PC-3 (cell line): ENCODE measurements around the gene SPATA32. TPM values are rescaled to one million over a fixed set of nuclear protein-coding genes. Genes with fewer than 3 reads are reported as not detected.
"Not testable (repeated sequence)": the region's sequence is repeated elsewhere in the genome, so short reads cannot be mapped to it uniquely, and the experiment has no call there.

ENCODE experiments used
- ATAC-seq: fragments of 200-7000 bp; cut with Tn5 transposase; 2 replicates; pipeline ENCODE4 v1.9.1; 2020; ENCODE audit warnings: mild to moderate bottlenecking, moderate library complexity
- BruUV-seq: library from RNA; stranded (reverse); fragments of 400-500 nt; replicated peaks from 2 replicates; lab custom pipeline; 2021; lab: Mats Ljungman, UMichigan
- CTCF ChIA-PET: fragments of 300-600 bp; sonication (Branson Sonifier 250); formaldehyde crosslinking; loops from one replicate; lab custom pipeline; 2022; ENCODE audit warnings: antibody characterized with exemption; lab: Charles Lee
- POLR2A ChIA-PET: fragments of 300-600 bp; sonication (Branson Sonifier 250); formaldehyde crosslinking; loops from one replicate; lab custom pipeline; 2022; ENCODE audit warnings: antibody characterized with exemption; ENCODE audit not compliant: unreplicated experiment; lab: Charles Lee
- DNase-seq: peaks from one replicate; pipeline ENCODE4 v3.0.0-alpha.2; 2015
- H2AFZ ChIP-seq: fragments of 300-600 bp; sonication (generic); 2 replicates; pipeline ENCODE4 v1.6.0; 2016; ENCODE audit warnings: antibody characterized with exemption, low read length
- H3F3A ChIP-seq: fragments of 300-600 bp; sonication (generic); one replicate; pipeline ENCODE4 v1.6.0; 2017; ENCODE audit warnings: antibody characterized with exemption, low read length, control low read depth, mild to moderate bottlenecking; ENCODE audit not compliant: unreplicated experiment
- H3K27ac ChIP-seq: fragments of 300-600 bp; sonication (generic); 2 replicates; pipeline ENCODE4 v1.5.1; 2016; ENCODE audit warnings: mild to moderate bottlenecking, low read length
- H3K27me3 ChIP-seq: fragments of 300-600 bp; sonication (generic); 2 replicates; pipeline ENCODE4 v1.6.1; 2016; ENCODE audit warnings: low read length, mixed read lengths
- H3K36me3 ChIP-seq: fragments of 300-600 bp; sonication (generic); 2 replicates; pipeline ENCODE4 v1.6.1; 2016; ENCODE audit warnings: low read depth, mixed run types, low read length, mixed read lengths
- H3K4me1 ChIP-seq: fragments of 300-600 bp; sonication (generic); 2 replicates; pipeline ENCODE4 v1.5.1; 2016; ENCODE audit warnings: low read length; ENCODE audit not compliant: insufficient read depth
- H3K4me2 ChIP-seq: fragments of 300-600 bp; sonication (generic); 2 replicates; pipeline ENCODE4 v1.6.0; 2016; ENCODE audit warnings: low read length
- H3K4me3 ChIP-seq: fragments of 300-600 bp; sonication (generic); 2 replicates; pipeline ENCODE4 v1.5.1; 2016; ENCODE audit warnings: mild to moderate bottlenecking, low read length, mixed read lengths
- H3K79me2 ChIP-seq: fragments of 300-600 bp; sonication (generic); 2 replicates; pipeline ENCODE4 v1.6.1; 2017; ENCODE audit warnings: low read length, mixed read lengths
- H3K9ac ChIP-seq: fragments of 300-600 bp; sonication (generic); 2 replicates; pipeline ENCODE4 v1.6.0; 2016; ENCODE audit warnings: mild to moderate bottlenecking, low read length
- H3K9me2 ChIP-seq: fragments of 300-600 bp; sonication (generic); replicated peaks from 2 replicates; pipeline ENCODE4 v1.6.1; 2016; ENCODE audit warnings: mixed run types, low read length, mixed read lengths
- H3K9me3 ChIP-seq: fragments of 300-600 bp; sonication (generic); 2 replicates; pipeline ENCODE4 v1.6.1; 2016; ENCODE audit warnings: low read length, mixed read lengths
- H4K20me1 ChIP-seq: fragments of 300-600 bp; sonication (generic); 2 replicates; pipeline ENCODE4 v1.6.1; 2016; ENCODE audit warnings: low read length, mixed read lengths
- EZH2 ChIP-seq: fragments of 300-600 bp; sonication (generic); IDR thresholded peaks from one replicate; pipeline ENCODE4 v1.6.1; 2017; ENCODE audit warnings: antibody characterized with exemption, mild to moderate bottlenecking, low read length; ENCODE audit not compliant: unreplicated experiment
- EZH2phosphoT487 ChIP-seq: fragments of 300-600 bp; sonication (generic); IDR thresholded peaks from 2 replicates; pipeline ENCODE4 v1.6.1; 2018; ENCODE audit warnings: mild to moderate bottlenecking, antibody characterized with exemption, low read length, borderline replicate concordance
- intact Hi-C: fragments of 100-400 bp; cut with micrococcal nuclease; formaldehyde crosslinking; loops from 2 replicates; pipeline ENCODE4 v1.9.0; 2023
- total RNA-seq: library from RNA; depleted of rRNA; stranded (reverse); fragments of >200 nt; gene quantifications from 2 replicates; pipeline ENCODE4 v1.2.3, GENCODE V29; 2014
- TF ChIP-seq, protein P1 (sequence below): fragments of 300-600 bp; sonication (generic); conservative IDR thresholded peaks from 2 replicates; pipeline ENCODE4 v1.5.1; 2017; ENCODE audit warnings: antibody characterized with exemption, low read depth, mild to moderate bottlenecking, low read length

Gene SPATA32
- total RNA-seq, 1 experiment from 2014 or later, result not detected

- POLR2A ChIA-PET, result interaction anchor here (0.6 kb wide), 1 partner anchor 123 kb away, joined by 3 read pairs; no protein-coding TSS in a partner anchor
- DNase-seq (no peak), ATAC-seq (no peak)
- H3K27ac ChIP-seq, result no peak overlapping the region
- CTCF ChIA-PET, result no interaction called here
- intact Hi-C loops, result no loop called here
- H4K20me1 ChIP-seq, result peaks cover 20% of the 10 kb centered on the region; the same call in 1 of the 2 replicates
- H3K4me3 ChIP-seq, result no peak overlapping the region
- H3K9me2 ChIP-seq, result no peaks in the 10 kb centered on the region
- peaks cover 37% of the 10 kb centered on the region for H3K4me1 ChIP-seq
- BruUV-seq, result no TSS peak
- H3K36me3 ChIP-seq, result peaks cover 12% of the 10 kb centered on the region; the same call in 1 of the 2 replicates
- H2AFZ ChIP-seq, result no peak overlapping the region
- no peak overlapping the region for H3K4me2 ChIP-seq
- TF ChIP-seq, protein P1, sequence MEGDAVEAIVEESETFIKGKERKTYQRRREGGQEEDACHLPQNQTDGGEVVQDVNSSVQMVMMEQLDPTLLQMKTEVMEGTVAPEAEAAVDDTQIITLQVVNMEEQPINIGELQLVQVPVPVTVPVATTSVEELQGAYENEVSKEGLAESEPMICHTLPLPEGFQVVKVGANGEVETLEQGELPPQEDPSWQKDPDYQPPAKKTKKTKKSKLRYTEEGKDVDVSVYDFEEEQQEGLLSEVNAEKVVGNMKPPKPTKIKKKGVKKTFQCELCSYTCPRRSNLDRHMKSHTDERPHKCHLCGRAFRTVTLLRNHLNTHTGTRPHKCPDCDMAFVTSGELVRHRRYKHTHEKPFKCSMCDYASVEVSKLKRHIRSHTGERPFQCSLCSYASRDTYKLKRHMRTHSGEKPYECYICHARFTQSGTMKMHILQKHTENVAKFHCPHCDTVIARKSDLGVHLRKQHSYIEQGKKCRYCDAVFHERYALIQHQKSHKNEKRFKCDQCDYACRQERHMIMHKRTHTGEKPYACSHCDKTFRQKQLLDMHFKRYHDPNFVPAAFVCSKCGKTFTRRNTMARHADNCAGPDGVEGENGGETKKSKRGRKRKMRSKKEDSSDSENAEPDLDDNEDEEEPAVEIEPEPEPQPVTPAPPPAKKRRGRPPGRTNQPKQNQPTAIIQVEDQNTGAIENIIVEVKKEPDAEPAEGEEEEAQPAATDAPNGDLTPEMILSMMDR, result no peak
- TF ChIP-seq EZH2 (no peak), EZH2phosphoT487 (no peak)
- H3K9ac ChIP-seq, result no peak overlapping the region
- no peaks in the 10 kb centered on the region for H3K9me3 ChIP-seq
- peaks cover 96% of the 10 kb centered on the region for H3K79me2 ChIP-seq
- H3K27me3 ChIP-seq, result no peaks in the 10 kb centered on the region
- H3F3A ChIP-seq, result peaks cover 3% of the 10 kb centered on the region
Observed at GRCh38 chr17:45302649-45303173, 40.8 kb upstream of the SPATA32 start.

DNA sequence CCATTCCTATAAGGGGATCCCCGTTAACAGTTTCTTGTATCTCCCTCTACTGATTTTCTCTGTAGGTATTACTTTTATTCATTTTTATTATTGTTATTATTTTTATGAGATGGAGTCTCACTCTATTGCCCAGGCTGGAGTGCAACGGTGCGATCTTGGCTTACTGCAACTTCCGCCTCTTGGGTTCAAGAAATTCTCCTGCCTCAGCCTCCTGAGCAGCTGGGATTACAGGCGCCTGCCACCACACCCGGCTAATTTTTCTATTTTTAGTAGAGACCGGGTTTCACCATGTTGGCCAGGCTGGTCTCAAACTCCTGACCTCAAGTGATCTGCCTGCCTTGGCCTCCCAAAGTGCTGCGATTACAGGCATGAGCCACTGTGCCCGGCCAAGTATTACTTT is 40.3 kb upstream of the SPATA32 start:
- H3K27me3 ChIP-seq, H3K4me2 ChIP-seq, ATAC-seq, intact Hi-C loops, H3K9ac ChIP-seq, DNase-seq, H3K27ac ChIP-seq, BruUV-seq, H3K9me2 ChIP-seq, H3K9me3 ChIP-seq, H3F3A ChIP-seq, H2AFZ ChIP-seq, H3K4me3 ChIP-seq: not testable (repeated sequence)
- Histone ChIP-seq H4K20me1 (peaks cover 20% of the 10 kb centered on the region; the same call in 1 of the 2 replicates), H3K36me3 (peaks cover 14% of the 10 kb centered on the region; the same call in 1 of the 2 replicates), H3K79me2 (peaks cover 96% of the 10 kb centered on the region), H3K4me1 (peaks cover 34% of the 10 kb centered on the region)
- POLR2A ChIA-PET, result interaction anchor here (0.6 kb wide), 2 partner anchors 15 to 123 kb away, joined by 3 read pairs; no protein-coding TSS in a partner anchor
- CTCF ChIA-PET, result interaction anchor here (0.7 kb wide), 1 partner anchor 56 kb away, joined by 3 read pairs; no protein-coding TSS in a partner anchor

GRCh38 chr17:45301674-45302073 is 39.8 kb upstream of the SPATA32 start:
- BruUV-seq, result no TSS peak
- Histone ChIP-seq H3K9me2 (no peaks in the 10 kb centered on the region), H3K36me3 (peaks cover 17% of the 10 kb centered on the region; the same call in 1 of the 2 replicates), H3K27ac (no peak overlapping the region), H3K9ac (no peak overlapping the region), H2AFZ (no peak overlapping the region), H3K4me2 (no peak overlapping the region), H3K79me2 (peaks cover 96% of the 10 kb centered on the region), H3K27me3 (no peaks in the 10 kb centered on the region), H3K4me1 (peaks cover 36% of the 10 kb centered on the region), H3K9me3 (no peaks in the 10 kb centered on the region), H4K20me1 (peaks cover 18% of the 10 kb centered on the region; the same call in 1 of the 2 replicates), H3F3A (no peaks in the 10 kb centered on the region), H3K4me3 (no peak overlapping the region)
- ChIA-PET POLR2A (interaction anchor here (0.6 kb wide), 1 partner anchor 16 kb away, joined by 3 read pairs; no protein-coding TSS in a partner anchor), CTCF (interaction anchor here (0.7 kb wide), 1 partner anchor 56 kb away, joined by 3 read pairs; no protein-coding TSS in a partner anchor)
- ATAC-seq, result no peak
- no peak for DNase-seq
- no peak for TF ChIP-seq EZH2phosphoT487
- TF ChIP-seq, protein P1, result no peak
- TF ChIP-seq EZH2, result no peak
- intact Hi-C loops, result no loop called here
